ENCODE data around the gene CLOCK. TPM values are rescaled to one million over a fixed set of nuclear protein-coding genes. Genes with fewer than 3 reads are reported as not detected.

Gene CLOCK
- total RNA-seq, 1 donor from 2014 or later = 34.4 TPM

- DNase-seq (ENCODE audit: extremely low spot score in 2 of 2) = no peak
- TF ChIP-seq CTCF (IDR thresholded peaks at IDR 0.05) (no peak), POLR2AphosphoS5 (IDR thresholded peaks at IDR 0.05; ENCODE audit: insufficient read depth in 1 of 2, low read depth in 1 of 2) (no peak), POLR2A (IDR thresholded peaks at IDR 0.05) (no peak)
- Histone ChIP-seq H3K9me3 (no peaks in the 10 kb centered on the region), H3K4me1 (peaks cover 7% of the 10 kb centered on the region), H3K27me3 (no peaks in the 10 kb centered on the region), H3K27ac (no peak overlapping the region), H3K36me3 (peaks cover 0 to 71% of the 10 kb centered on the region in 2 donors), H3K4me3 (no peak overlapping the region)
- intact Hi-C loops (cut with DNase I) = no loop called here
Measured at GRCh38 chr4:55424791-55425190, 121.9 kb downstream of the CLOCK start.

- H3K27me3 ChIP-seq = no peaks in the 10 kb centered on the region
- H3K4me3 ChIP-seq = no peak overlapping the region
- no peaks in the 10 kb centered on the region for H3K4me1 ChIP-seq
- H3K27ac ChIP-seq = no peak overlapping the region
- no peaks in the 10 kb centered on the region for H3K9me3 ChIP-seq
- TF ChIP-seq POLR2AphosphoS5 (IDR thresholded peaks at IDR 0.05; ENCODE audit: insufficient read depth in 1 of 2, low read depth in 1 of 2) = no peak
- TF ChIP-seq POLR2A (IDR thresholded peaks at IDR 0.05) = no peak
- TF ChIP-seq CTCF (IDR thresholded peaks at IDR 0.05) = no peak
- peaks cover 0 to 43% of the 10 kb centered on the region in 2 donors for H3K36me3 ChIP-seq
- intact Hi-C loops (cut with DNase I) = no loop called here
- no peak for DNase-seq (ENCODE audit: extremely low spot score in 2 of 2)
Measured at GRCh38 chr4:55416176-55416575, 130.5 kb downstream of the CLOCK start.

GRCh38 chr4:55411621-55412020 is 135.1 kb downstream of the CLOCK start:
- Histone ChIP-seq H3K4me1 (peaks cover 29% of the 10 kb centered on the region), H3K36me3 (peaks cover 0 to 18% of the 10 kb centered on the region in 2 donors), H3K27ac (no peak overlapping the region), H3K27me3 (no peaks in the 10 kb centered on the region), H3K4me3 (no peak overlapping the region), H3K9me3 (no peaks in the 10 kb centered on the region)
- DNase-seq (ENCODE audit: extremely low spot score in 2 of 2) = no peak
- intact Hi-C loops (cut with DNase I) = no loop called here
- no peak for TF ChIP-seq POLR2AphosphoS5 (IDR thresholded peaks at IDR 0.05; ENCODE audit: insufficient read depth in 1 of 2, low read depth in 1 of 2)
- no peak for TF ChIP-seq POLR2A (IDR thresholded peaks at IDR 0.05)
- TF ChIP-seq CTCF (IDR thresholded peaks at IDR 0.05) = no peak

- intact Hi-C loops (cut with DNase I) = no loop called here
- TF ChIP-seq CTCF (IDR thresholded peaks at IDR 0.05) (no peak), POLR2AphosphoS5 (IDR thresholded peaks at IDR 0.05; ENCODE audit: insufficient read depth in 1 of 2, low read depth in 1 of 2) (no peak), POLR2A (IDR thresholded peaks at IDR 0.05) (no peak)
- Histone ChIP-seq H3K4me3 (no peak overlapping the region), H3K9me3 (no peaks in the 10 kb centered on the region), H3K4me1 (peaks cover 29% of the 10 kb centered on the region), H3K27ac (no peak overlapping the region), H3K27me3 (no peaks in the 10 kb centered on the region), H3K36me3 (peaks cover 0 to 6% of the 10 kb centered on the region in 2 donors)
- DNase-seq (ENCODE audit: extremely low spot score in 2 of 2) = no peak
Measured at GRCh38 chr4:55410431-55410830, 136.3 kb downstream of the CLOCK start.

GRCh38 chr4:55409468-55410171 is 137.1 kb downstream of the CLOCK start:
- Histone ChIP-seq H3K4me3 (no peak overlapping the region), H3K9me3 (no peaks in the 10 kb centered on the region), H3K27ac (no peak overlapping the region), H3K27me3 (no peaks in the 10 kb centered on the region), H3K36me3 (peaks cover 0 to 7% of the 10 kb centered on the region in 2 donors), H3K4me1 (peaks cover 29% of the 10 kb centered on the region)
- no peak for TF ChIP-seq POLR2A (IDR thresholded peaks at IDR 0.05)
- TF ChIP-seq CTCF (IDR thresholded peaks at IDR 0.05) = no peak
- TF ChIP-seq POLR2AphosphoS5 (IDR thresholded peaks at IDR 0.05; ENCODE audit: insufficient read depth in 1 of 2, low read depth in 1 of 2) = no peak
- intact Hi-C loops (cut with DNase I) = no loop called here
- no peak for DNase-seq (ENCODE audit: extremely low spot score in 2 of 2)
